GM12801 (cell line): ENCODE data around the gene SCN5A.

Experiments
- CTCF ChIP-seq: IDR thresholded peaks from one replicate; pipeline ENCODE4 v1.5.1; 2011; ENCODE audit warnings: control low read depth; ENCODE audit not compliant: insufficient read length; ENCODE audit errors: extremely low read depth

The SCN5A gene

GRCh38 chr3:38649500-38650247 lies at the start of gene SCN5A:
Gene SCN5A (minus strand): TSS chr3:38649687. CDS start chr3:38633307, 16,380 bp downstream.
- no peak for TF ChIP-seq CTCF

- TF ChIP-seq CTCF, result no peak
These were observed 49.3 kb upstream of the SCN5A start for GRCh38 chr3:38698760-38699159.

- TF ChIP-seq CTCF, result no peak
These were observed 48.6 kb upstream of the SCN5A start for GRCh38 chr3:38698061-38698460.

- TF ChIP-seq CTCF, result no peak
These were observed 46.5 kb upstream of the SCN5A start for GRCh38 chr3:38696034-38696433.

GRCh38 chr3:38690185-38690584 lies 40.7 kb upstream of the SCN5A start:
- no peak for TF ChIP-seq CTCF

GRCh38 chr3:38689774-38690173 lies 40.3 kb upstream of the SCN5A start:
- no peak for TF ChIP-seq CTCF

GRCh38 chr3:38689346-38689745 lies 39.9 kb upstream of the SCN5A start:
- TF ChIP-seq CTCF, result no peak

- no peak for TF ChIP-seq CTCF
These were observed 37.8 kb upstream of the SCN5A start for GRCh38 chr3:38687321-38687720.
